Stimulated activated CD8-positive, alpha-beta memory T cell treated with anti-CD3 and anti-CD28 coated beads, Interleukin-4, amount 100 ng/mL, for 48 hours (primary cell): ENCODE data around the gene MAPKAP1.
A peak's percentile ranks its signal among the peaks of the same experiment; 100 is the strongest.

Experiments
- DNase-seq: peaks from one replicate; pipeline ENCODE4 v3.0.0-alpha.2; 2020

Gene MAPKAP1

DNA sequence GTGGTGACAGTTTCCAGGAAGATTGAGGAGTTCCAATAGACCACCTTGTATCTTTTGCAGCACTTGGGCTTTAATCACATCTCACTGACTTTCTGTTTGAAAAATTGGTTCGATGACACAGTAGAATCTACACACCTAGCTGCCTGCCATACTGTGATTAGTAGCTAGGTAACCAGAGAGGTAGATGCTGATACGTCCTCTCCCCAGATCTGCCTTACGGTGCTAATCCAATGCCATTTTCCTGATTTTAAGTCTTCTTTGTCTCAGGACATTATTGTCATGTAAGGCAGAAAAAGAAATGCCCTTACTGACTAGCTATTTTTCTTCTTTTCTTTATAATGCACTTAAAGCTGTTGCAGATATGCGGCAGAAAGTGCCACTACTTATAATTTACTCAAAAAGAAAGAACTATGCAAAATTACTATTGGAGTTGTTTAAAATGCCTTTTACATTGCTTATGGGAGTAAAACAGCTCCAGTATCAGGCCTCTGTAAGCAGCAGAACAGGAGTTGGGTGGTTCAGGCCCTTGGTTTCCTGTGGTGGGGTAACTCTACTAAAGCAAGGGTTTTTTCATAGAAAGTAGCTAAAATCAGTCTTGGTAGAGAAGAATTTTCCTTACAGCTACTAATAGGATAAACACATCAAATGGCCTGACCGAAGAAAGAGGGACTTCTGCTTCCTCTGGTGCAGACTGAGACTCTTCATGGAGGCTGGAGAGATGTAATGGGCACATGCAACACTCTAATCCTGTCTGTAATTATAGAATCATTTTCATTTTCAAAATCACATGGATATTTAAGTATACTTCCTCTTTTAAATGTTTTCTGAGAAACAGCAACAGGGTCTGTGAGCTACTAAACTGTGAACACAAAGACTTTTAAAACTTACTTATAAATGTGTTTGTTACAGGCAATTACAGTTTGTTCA is 177.2 kb downstream of the MAPKAP1 start:
- DNase-seq = no peak

DNA sequence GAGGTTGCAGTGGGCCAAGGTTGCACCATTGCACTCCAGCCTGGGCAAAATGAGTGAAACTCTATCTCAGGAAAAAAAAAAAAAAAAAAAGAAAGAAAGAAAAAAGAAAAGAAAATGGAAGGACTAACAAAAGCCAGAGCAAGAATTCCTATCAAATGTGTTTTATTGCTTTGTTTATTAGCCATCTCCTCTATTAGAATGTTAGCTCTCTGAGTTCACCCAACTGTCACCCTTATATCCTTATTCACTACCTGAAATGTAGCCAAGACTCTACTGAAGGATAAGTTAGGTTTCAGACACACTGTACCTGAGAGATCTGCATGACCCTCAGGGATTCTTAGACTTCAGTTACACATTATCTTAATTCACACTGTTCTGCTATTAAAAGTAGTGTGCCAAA is 177.9 kb downstream of the MAPKAP1 start:
- no peak for DNase-seq

DNA sequence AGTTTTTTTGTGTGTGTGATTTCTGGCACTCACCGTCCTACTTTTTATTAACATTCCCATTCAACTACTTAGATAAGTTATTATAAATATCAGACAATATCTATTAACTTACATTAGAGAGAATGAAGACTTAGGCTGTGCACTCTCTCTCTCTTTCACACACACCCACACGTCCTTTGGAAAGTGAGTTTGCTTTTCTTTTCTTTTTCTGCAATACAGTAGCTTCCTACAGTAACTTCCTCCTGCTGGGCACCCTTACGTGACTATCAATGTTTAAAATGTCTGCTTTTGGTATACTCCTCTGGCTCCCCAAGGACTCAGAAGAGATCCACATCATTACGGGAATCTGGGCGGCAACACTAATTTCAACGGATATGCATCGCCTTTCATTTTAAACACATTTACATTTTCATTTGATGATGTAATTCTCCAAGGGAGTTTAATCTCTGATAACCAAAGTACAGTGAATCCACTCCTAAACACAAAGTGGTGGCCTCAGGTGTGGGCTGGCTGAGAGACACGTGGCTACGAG is 179.5 kb downstream of the MAPKAP1 start:
- DNase-seq = no peak

DNA sequence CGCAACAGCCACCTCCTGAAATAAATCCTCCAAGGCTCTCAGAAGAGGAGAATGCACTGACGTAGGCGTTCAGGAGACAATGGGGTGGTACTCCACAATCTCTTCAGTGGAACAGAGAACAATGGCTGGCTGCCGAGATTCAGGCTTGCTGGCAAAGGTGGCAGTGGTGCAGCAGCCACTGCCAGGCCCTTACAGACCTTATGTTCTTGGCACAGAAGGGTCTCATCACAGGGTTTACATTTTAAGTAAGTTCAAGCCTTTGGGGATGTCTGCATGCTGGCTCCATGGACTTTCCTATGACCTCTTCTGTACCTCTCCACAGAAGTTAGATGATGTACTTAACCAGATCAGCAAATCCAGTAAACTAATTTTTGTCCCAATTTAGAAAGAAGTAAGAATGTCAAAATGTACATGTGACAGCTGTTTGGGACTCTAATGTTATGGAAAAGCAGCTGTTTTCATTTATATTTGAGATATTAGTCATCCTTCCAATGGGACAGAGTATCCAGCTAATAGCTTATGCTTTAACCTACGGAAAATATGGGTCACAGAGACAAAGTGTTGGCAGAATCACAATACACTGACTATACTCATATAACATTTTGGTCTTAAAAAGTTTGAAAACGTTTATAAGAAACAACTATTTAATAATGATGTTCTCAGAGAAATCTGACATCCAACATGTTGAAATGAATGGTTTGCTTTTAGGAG is 180.9 kb downstream of the MAPKAP1 start:
- DNase-seq = no peak

DNA sequence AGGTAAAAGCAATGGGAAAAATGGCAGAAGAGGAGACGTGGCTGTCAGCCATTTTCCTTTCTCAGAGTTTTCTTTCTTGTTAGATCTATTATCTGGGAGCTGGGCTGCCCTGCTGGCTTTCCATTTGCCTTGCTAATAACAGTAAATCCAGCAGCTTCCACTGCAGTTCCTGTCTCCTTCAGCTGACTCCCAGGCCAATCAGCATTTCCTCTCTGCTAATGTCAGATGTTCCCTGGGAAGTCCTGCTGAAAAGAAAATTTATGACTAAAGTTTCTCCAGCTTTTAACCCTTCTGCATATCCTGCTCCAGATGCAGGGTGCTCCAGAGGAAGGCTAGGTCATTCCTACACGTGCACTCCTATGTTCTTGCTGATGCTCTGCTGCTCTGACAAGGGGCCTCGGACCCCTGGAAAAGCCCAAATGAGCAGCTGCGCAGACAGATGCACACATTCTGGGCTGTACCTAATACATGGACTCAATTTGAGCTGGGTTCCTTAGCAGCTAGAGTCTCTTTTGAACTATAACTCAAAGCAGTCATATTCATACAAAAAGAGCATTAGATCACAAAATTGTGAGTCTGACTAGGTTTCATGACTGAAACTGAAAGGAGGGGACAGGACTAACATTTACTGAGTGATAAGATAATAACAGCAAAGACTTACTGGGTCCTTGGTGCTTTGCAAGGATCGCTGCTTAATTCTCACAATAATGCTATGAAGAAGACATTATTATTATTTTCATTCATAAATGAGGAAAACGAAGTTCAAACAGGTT is 182.2 kb downstream of the MAPKAP1 start:
- no peak for DNase-seq

DNA sequence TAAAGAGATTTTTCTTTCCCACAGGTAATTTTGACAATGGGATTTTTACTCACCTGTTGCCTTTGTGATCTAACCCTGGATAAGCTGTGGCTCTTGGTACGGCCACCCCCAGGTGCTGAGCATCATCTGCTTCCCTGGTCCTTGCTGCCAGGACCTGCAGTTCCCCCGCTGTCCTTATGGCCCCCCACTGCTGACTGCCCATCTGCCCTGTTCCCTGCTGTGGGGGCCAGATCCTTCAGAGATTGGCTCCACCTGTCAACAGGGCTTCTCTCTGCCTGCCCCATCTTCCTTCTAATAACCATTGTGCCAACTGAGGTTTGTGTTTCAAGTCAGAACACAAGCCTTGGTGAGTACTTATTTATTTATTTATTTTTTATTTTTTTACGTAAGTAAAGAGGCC is 183.3 kb downstream of the MAPKAP1 start:
- DNase-seq = no peak

DNA sequence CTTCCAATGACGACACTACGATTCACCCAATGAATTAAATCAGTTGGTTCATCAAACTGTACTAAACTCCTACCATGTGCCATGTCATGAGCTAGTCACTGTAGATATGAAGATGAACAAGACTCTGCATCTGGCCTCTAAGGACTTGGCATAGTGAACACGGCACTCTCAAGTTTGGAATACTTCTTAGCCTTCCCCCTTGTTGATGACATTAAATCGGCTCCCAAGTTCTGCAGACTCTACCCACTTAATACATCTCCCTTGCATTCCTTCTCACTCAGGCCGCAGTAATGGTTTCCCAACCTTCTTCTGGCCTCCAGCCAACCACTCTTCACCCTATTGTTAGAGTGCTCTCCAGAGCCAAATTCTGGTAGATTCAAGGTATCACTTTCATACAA is 184.7 kb downstream of the MAPKAP1 start:
- DNase-seq = no peak

DNA sequence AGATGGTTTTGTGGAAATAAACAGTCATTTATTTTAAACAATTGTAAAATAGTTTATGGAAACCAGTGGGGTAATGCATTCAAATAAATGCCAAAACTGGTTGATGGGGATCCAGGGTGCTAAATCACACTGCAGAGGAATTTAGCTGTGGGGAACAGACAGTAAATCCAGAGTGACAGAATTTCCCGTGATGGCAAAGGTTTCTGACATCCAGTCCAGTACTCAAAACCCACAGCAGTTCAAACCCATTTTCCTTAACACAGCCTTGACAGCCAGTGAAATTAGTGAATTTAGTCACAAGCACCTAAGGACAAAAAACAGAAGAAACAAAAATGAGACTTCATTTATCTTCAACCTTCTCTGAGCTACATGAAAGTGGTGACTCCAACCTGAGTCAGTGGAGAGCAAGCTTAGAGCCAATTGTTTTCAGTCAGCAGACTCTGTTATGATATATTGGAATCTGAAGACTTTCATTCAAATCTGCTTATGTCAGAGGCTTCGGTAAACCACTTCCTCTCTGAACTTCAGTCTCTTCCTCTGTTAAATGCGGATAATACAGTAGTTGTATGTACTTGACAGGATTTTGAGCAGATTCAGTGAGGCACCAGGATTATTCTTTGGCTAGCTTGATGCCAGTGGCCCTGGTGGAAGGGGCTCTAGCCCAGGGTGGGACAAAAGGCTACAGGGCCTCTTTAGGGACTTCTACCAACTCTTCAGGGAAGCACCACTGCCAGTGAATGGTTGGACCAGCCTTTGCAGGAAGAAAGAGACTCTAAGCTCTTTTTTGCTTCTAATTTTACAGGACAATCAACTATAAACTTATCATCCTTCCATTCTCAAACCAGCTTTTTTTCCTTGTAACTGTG is 185.3 kb downstream of the MAPKAP1 start:
- DNase-seq = peak; percentile 38

DNA sequence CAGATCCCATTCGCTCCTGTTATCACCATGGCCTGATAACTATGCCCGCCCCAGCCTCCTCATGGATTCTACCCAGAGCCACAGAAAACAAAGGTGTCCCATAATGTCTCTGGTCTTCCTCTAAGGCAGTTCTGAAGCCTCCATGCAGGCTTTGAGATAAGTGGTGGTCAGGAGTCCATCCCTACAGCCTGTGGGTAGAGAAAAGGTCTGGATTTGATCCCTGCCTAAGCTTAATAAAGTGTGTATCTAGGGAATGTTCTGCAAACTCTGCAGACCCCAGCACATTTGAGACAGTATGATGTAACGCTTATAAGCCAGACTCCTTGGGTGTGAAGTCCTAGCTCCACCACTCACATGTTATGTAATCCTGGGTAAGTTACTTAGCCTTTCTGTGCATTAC is 187.3 kb downstream of the MAPKAP1 start:
- no peak for DNase-seq

DNA sequence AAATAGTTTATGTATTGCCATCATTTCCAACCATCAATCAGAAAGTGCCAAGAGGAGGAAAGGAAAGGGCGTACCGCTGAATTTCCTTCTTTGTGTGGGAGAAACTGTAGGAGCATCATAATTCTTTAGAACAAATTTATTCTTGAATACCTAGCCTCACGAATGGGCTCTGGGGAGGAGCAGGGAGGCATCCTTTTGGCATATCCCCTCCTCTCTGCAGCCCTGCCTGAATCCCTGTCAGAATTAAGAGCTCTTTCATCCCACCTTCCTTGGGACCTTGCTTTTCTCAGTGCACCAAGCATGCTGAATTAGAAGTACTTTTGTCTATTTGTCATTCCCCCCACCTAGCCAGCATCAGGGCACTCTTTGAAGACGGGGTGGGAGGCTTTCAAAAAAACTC is 189.4 kb downstream of the MAPKAP1 start:
- no peak for DNase-seq

DNA sequence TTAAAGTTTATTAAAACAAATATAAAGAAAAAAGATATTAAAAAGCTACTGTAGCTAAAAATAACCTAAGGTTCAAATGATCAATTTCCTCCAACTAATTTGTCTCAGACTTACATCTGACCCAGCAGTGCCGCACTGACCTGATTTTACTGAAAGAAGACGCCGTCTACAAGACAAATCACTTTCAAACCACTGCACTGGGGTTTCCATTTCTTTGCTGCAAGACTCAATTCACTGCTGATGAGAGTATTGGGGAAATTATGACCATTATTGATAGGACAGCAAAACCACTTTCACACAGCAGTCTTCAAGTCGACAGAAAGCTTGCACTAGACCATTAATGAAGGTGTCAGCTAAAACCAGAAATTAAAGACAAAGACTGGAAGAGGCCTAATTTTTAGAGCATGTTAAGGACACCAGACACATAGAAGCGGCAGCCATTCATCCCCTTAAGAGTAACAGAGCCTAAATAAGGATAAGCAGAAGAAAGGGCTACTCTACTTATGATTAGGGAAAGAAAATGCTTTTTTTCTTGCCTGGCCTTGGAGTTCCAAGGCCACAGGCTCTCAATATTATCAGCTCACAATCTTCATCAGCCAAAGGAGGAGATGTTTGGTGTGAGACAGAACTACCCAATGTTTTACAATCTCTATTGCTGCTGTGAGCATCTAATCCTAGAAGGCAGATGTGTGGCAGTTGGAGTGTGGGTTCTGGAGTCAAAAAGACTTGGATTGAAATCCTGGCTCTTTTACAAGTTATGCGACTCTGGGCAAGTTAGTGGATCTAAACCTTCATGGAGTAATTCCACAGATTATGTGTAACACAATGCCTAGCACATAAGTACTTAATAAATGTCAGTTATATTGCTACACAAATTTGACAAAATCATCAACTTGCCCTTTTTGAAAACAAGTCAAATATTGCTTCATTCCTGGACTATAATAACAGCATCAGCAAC is 190.7 kb downstream of the MAPKAP1 start:
- DNase-seq = no peak

DNA sequence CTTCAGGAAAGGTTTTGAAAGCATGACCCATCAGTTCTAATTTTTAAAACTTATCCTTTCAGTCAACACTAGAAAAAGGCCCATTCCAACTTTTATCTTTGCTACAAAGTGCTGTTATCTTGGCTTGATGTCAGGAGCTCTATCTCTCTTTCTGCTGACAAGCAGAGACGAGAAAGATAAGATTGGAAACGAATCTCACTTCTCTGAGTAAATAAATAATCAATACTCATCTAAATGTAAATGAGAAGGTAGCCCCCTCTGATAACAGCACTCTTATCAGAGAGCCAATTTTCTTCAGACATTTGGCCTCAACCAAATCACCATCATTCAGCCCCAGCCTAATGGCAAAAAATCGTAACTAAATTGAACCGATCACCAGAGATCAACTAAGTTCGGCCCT is 191.7 kb downstream of the MAPKAP1 start:
- DNase-seq = no peak

DNA sequence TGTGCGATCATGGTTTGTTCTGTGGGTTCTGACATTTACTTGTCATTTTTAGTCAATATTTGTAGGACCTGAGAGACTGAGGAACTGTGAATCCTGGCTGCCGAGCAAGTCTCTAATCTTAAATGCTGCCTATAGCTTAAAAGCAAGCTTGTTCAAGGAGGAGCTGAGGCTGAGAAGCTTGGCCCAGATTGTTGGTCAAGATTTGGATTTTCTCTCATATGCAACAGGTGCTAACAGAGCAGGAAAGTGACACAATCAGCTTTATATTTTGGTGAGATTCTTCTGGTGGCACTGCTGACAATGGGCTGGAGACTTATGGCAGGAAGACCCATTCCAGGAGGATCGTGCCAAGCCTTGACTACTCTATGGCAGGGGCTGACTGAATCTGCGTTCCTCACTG is 192.5 kb downstream of the MAPKAP1 start:
- no peak for DNase-seq

DNA sequence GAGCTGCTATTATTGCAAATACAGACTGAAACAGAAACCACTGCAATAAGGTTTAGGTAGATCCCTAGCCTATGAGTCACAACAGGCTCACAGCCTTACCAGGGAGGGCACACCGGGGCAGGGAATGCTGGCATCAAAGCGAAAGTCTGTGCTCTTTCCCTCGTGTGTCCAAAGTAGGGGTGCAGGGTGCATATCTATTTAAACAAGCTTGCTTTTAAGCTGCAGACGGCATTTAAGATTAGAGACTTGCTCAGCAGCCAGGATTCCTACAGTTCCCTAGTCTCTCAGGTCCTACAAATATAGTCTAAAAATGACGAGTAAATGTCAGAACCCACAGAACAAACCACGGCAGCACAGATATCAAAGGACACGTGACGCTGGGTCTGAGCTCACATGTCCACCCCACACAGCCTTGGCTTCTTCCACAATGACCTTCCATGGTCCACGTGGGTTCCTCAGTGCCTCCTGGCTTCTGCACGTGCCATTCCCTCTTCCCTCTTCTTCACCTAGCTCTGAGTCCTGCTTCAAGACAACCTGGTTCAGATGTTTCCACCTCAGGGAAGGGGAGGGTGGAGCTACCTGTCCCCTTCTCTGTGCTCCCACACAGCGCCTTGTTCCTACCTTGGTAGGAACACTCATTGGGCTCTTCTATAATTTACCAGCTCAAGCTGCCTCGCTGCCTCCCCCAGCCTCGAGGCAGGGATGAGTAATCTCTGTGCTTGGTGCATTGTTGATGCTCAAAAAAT is 193.2 kb downstream of the MAPKAP1 start:
- DNase-seq = peak; percentile 47

DNA sequence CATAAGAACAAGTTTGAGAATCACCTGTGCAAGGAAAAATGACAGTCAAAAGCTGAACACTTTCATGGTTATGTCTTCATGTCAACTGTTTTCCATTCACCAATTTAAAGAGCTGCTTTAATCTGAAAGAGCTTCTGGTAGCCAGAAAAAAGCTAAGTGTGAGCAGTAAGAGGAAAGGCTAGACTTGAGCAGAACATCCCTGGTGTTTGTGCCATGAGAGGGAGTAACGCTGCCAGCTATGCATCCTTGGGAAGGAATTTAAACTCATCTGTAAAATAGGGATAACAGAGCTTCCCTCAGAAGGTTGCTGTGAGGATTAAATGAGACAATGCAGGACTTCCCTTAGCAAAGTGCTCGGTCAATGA is 193.7 kb downstream of the MAPKAP1 start:
- no peak for DNase-seq

DNA sequence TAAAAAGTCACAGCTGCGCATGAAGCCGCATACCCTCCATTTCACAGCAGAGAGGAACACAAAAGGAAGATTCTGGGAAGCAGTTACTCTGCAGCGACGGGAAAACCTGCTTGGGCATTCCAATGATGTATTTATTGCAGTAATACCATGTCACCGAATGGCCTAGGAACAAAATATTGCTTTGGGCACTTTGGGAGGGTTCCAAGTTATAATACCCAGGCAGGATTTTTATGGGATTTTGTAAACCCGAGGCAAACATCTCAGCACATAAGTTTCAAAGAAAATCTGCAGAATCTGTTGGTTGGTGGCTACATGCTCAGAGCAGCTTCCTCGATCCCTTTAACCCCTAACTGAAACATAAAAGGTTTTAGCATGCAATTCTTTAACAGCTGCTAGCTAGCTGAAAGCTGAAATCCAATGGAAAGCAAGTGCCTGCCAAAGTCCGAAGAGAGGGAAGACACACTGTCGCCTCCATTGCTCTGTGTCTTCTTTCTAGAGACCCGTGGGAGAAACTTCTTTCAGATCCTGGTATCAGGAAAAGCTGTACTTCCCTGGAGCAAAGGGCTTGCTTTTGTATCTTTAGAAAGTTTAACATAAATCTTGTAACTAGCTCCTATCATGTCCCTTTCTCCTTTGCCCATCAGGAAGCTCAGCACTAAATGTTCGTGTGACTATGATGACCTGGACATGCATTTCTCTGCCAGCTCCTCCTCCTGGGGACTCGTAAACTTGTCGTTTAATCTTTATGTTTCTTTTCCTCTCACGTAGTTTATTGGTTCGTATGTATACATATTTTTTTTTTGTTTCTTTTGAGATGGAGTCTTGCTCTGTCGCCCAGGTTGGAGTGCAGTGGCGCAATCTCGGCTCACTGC is 195.0 kb downstream of the MAPKAP1 start:
- no peak for DNase-seq

DNA sequence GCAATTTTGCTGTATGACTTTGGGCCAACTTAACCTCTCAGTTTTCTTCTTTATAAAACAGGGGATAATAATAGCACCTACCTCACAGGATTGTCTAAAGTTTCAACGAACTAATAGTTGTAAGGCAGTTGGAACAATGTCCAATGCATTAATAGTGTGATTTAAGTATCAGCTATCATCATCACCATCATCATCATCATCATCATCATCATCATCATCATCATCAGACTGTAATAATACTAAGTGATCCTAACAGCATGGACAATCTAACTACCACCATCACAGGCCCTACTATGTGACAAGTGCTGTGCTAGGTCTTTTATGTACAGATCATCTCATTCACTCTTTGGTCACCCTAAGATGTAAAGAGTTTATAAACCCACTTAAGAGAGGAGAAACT is 196.0 kb downstream of the MAPKAP1 start:
- no peak for DNase-seq

DNA sequence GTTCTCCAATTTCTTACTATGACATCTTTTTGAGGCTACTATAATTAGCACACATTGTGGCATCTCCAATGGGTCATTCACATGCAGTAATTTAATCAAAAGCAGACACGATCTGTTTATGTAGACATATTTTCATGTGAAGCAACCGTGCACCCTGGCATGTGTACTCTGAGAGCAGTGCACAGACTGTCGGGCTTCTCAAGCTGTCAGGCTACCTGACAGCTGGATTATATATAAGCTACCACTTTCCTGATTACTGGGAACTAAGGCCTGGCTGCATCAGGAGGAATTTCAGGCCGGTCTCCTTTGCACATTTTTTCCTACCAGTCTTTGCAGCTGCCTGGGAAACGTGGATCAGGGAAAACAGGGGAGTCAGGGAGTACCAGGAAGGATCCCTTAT is 197.5 kb downstream of the MAPKAP1 start:
- no peak for DNase-seq

DNA sequence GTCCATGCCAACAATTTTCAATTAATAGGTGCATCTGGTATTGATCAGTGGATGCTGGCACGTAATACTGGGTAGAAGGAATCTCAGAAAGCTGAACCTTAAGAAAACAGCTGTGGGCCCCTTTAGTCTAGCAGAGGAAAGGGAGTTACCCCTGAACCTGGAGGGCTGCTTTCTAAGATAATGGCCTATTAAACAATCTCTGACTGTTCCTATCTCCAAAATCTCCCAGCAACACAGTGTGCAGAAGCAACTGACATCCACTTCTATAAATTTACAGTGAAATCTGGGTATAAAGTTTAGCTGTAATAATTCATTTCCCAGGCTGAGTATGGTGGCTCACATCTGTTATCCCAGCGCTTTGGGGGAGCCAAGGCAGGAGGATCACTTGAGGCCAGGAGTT is 198.8 kb downstream of the MAPKAP1 start:
- DNase-seq = no peak
